Nephron (organoid): ENCODE data around the gene NUAK1.

Experiments used
- H3K27ac Mint-ChIP-seq, 3 experiments: 2 replicates each; pipeline ENCODE4 v1.8.0; 2020; ENCODE audit warnings: mixed read lengths in 3 of 3, mild to moderate bottlenecking in 2 of 3, moderate library complexity in 1 of 3
- H3K27me3 Mint-ChIP-seq: 2 replicates; pipeline ENCODE4 v1.8.0; 2021; ENCODE audit warnings: low read depth, mild to moderate bottlenecking, moderate library complexity, mixed read lengths
- H3K36me3 Mint-ChIP-seq: 2 replicates; pipeline ENCODE4 v1.8.0; 2020; ENCODE audit warnings: low read depth, mixed read lengths
- H3K4me1 Mint-ChIP-seq: 2 replicates; pipeline ENCODE4 v1.8.0; 2020; ENCODE audit warnings: mixed read lengths
- H3K4me3 Mint-ChIP-seq, 3 experiments: 2 replicates each; pipeline ENCODE4 v1.8.0; 2020; ENCODE audit warnings: mild to moderate bottlenecking in 3 of 3, mixed read lengths in 3 of 3, moderate library complexity in 2 of 3
- H3K9me3 Mint-ChIP-seq: 2 replicates; pipeline ENCODE4 v1.8.0; 2020; ENCODE audit warnings: mixed read lengths
- TF ChIP-seq, protein P1 (sequence below), 3 experiments: fragments of 200-600 bp; sonication (generic); IDR thresholded peaks; one replicate each; pipeline ENCODE4 v1.5.0; 2021; ENCODE audit warnings: antibody characterized with exemption in 3 of 3; ENCODE audit not compliant: unreplicated experiment in 3 of 3

NUAK1 gene

DNA sequence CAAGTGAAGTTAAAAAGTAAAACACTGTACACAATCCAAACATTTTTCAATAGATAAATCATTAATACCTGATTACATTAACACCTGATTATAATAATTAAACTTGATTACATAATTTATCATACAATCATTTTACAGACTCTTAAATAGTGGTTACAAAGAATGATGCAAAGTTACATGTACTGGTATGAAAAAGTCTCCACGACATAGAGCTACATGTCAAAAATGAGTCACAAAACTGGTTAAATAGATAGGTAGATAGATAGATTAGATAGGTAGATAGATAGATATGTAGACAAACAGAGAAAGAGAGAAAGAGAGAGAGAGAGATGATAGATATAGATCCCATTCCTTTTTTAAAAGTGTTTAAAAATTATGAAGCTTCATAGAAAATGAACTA lies 109.2 kb downstream of the NUAK1 start:
- H3K27me3 Mint-ChIP-seq = no peaks in the 10 kb centered on the region
- H3K36me3 Mint-ChIP-seq = no peaks in the 10 kb centered on the region
- H3K4me1 Mint-ChIP-seq = peaks cover 33% of the 10 kb centered on the region
- no peak overlapping the region for H3K4me3 Mint-ChIP-seq
- H3K9me3 Mint-ChIP-seq = no peaks in the 10 kb centered on the region
- TF ChIP-seq, protein P1, sequence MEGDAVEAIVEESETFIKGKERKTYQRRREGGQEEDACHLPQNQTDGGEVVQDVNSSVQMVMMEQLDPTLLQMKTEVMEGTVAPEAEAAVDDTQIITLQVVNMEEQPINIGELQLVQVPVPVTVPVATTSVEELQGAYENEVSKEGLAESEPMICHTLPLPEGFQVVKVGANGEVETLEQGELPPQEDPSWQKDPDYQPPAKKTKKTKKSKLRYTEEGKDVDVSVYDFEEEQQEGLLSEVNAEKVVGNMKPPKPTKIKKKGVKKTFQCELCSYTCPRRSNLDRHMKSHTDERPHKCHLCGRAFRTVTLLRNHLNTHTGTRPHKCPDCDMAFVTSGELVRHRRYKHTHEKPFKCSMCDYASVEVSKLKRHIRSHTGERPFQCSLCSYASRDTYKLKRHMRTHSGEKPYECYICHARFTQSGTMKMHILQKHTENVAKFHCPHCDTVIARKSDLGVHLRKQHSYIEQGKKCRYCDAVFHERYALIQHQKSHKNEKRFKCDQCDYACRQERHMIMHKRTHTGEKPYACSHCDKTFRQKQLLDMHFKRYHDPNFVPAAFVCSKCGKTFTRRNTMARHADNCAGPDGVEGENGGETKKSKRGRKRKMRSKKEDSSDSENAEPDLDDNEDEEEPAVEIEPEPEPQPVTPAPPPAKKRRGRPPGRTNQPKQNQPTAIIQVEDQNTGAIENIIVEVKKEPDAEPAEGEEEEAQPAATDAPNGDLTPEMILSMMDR (IDR thresholded peaks at IDR 0.05; ENCODE audit: unreplicated experiment in 3 of 3) = no peak
- no peak overlapping the region for H3K27ac Mint-ChIP-seq

DNA sequence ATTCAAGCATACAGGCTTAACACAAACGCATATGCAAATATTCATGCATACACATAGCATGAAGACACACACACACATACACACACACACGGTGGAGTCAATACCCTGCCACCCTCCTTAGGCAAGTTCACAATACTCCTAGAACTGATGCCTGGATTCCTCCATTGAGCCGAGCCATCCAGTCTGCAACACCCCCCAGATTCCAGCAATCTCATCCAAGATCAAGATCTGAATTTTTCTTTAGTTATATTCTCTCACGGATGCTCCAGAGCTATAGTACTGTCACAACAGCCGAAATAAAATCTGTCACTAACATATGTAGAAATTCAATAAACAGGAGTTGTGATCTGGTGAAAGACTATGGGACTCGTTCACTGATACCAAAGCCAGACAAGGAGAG lies 110.8 kb downstream of the NUAK1 start:
- Mint-ChIP-seq H3K27ac (peak overlapping the region in 1 of 3 experiments; percentile 18), H3K27me3 (no peaks in the 10 kb centered on the region), H3K9me3 (no peaks in the 10 kb centered on the region), H3K4me3 (no peak overlapping the region), H3K4me1 (peaks cover 29% of the 10 kb centered on the region), H3K36me3 (no peaks in the 10 kb centered on the region)
- TF ChIP-seq, protein P1 (IDR thresholded peaks at IDR 0.05; ENCODE audit: unreplicated experiment in 3 of 3) = no peak

DNA sequence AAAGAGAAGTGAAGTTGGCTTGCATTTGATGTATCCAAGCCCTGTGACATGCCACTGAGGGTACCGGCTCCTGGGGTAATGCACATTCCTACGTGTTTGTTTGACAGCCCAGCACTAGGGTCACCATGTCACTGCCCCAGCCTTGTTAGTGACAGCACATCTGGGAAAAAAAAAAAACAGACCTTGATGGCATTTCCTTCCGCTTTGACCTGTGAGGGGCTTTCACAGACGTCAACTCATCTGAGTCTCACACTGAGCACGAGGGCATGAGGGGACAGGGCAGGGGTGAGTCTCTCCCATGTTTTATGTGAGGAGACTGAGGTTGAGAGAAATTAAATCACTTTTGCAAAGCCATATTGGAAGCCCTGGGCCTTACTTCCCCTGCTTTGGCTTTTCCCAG lies 111.5 kb downstream of the NUAK1 start:
- Mint-ChIP-seq H3K36me3 (no peaks in the 10 kb centered on the region), H3K27ac (peak overlapping the region in 1 of 3 experiments; percentile 18), H3K27me3 (no peaks in the 10 kb centered on the region), H3K4me3 (no peak overlapping the region), H3K9me3 (no peaks in the 10 kb centered on the region), H3K4me1 (peaks cover 32% of the 10 kb centered on the region)
- TF ChIP-seq, protein P1 (IDR thresholded peaks at IDR 0.05; ENCODE audit: unreplicated experiment in 3 of 3) = no peak

DNA sequence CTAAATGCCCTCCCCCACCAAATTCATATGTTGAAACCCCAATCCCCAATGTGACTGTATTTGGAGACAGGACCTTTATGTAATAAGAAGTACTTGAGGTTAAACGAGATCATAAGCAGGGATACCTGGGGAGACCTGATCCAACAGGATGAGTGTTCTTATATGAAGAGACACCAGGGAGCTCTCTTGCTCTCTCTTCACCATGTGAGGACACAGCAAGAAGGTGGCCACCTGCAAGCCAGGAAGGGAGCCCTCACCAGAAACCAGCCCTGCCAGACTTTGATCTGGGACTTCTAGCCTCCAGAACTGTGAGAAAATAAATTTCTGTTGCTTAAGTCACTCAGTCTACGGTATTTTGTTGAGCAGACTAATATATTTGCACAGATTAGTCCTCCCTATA lies 113.6 kb downstream of the NUAK1 start:
- H3K4me3 Mint-ChIP-seq = no peak overlapping the region
- peaks cover 29% of the 10 kb centered on the region for H3K4me1 Mint-ChIP-seq
- H3K36me3 Mint-ChIP-seq = no peaks in the 10 kb centered on the region
- no peaks in the 10 kb centered on the region for H3K27me3 Mint-ChIP-seq
- peak overlapping the region in 2 of 3 experiments; percentile 35 to 43 for H3K27ac Mint-ChIP-seq
- H3K9me3 Mint-ChIP-seq = peaks cover under 1% of the 10 kb centered on the region
- TF ChIP-seq, protein P1 (IDR thresholded peaks at IDR 0.05; ENCODE audit: unreplicated experiment in 3 of 3) = no peak

DNA sequence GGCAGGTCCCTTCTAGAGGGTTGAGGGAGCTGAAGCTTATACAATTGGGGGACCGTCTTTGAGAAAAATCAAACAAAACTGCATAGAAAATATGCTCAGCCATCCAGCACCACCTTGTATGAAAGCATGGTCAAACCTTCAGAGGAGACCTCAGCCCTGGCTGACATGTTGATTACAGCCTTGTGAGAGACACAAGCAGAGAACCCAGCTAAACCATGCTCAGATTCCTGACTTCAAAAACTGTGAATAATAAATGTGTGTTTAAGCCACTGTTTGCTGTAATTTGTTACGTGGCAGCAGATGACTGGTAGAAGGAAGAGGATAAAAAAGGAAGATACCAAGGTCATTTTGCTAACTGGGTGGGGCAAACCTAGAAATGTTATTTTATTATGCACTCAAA lies 115.7 kb downstream of the NUAK1 start:
- peak overlapping the region; percentile 97 to 98 (median 98) for H3K27ac Mint-ChIP-seq
- H3K4me1 Mint-ChIP-seq = peaks cover 17% of the 10 kb centered on the region
- H3K4me3 Mint-ChIP-seq = no peak overlapping the region
- TF ChIP-seq, protein P1 (IDR thresholded peaks at IDR 0.05; ENCODE audit: unreplicated experiment in 3 of 3) = no peak
- peaks cover 13% of the 10 kb centered on the region for H3K9me3 Mint-ChIP-seq
- H3K27me3 Mint-ChIP-seq = no peaks in the 10 kb centered on the region
- H3K36me3 Mint-ChIP-seq = peaks cover 7% of the 10 kb centered on the region

DNA sequence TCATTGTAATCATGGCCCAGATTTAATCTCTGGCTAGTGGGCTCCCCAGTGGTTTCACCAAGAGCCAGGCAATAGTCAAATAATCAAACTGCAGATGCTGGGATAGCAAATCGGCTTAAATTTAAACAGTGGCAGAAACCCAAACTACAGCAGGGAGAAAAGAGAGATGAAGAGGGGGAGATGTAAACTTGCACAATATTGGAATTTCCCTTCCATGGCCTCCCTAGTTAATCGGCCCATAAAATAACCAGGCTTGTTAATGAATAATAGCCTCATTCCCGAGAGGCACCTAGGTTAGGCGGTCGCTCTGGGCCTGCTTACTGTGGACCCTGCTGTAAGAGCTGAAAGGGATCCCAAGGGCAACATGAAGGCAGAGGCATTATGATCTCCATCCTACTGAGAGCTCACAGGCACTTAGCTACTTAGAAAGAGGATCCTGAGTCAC lies 116.2 kb downstream of the NUAK1 start:
- H3K27ac Mint-ChIP-seq = peak overlapping the region; percentile 97 to 98 (median 98)

More for the DNA sequence above, 116.2 kb downstream of the NUAK1 start:
- H3K36me3 Mint-ChIP-seq = peaks cover 7% of the 10 kb centered on the region
- H3K4me1 Mint-ChIP-seq = peaks cover 17% of the 10 kb centered on the region
- peaks cover 13% of the 10 kb centered on the region for H3K9me3 Mint-ChIP-seq
- H3K4me3 Mint-ChIP-seq = no peak overlapping the region
- TF ChIP-seq, protein P1 (IDR thresholded peaks at IDR 0.05; ENCODE audit: unreplicated experiment in 3 of 3) = no peak
- no peaks in the 10 kb centered on the region for H3K27me3 Mint-ChIP-seq
